Fibroblast of mammary gland (primary cell): ENCODE measurements around the gene ACE.
"Not testable (repeated sequence)": the region's sequence is repeated elsewhere in the genome, so short reads cannot be mapped to it uniquely, and the experiment has no call there.

ENCODE experiments used
- DNase-seq: peaks from one replicate; pipeline ENCODE4 v3.0.0-alpha.2; 2010; ENCODE audit warnings: low read depth
- H3K4me3 ChIP-seq: 2 replicates; pipeline ENCODE4 v1.5.1; 2011; ENCODE audit warnings: low read depth, mild to moderate bottlenecking, low read length, moderate library complexity; ENCODE audit not compliant: control insufficient read depth
- CTCF ChIP-seq: conservative IDR thresholded peaks from 2 replicates; pipeline ENCODE4 v1.5.1; 2011; ENCODE audit warnings: low read depth, low read length, inconsistent platforms; ENCODE audit not compliant: control insufficient read depth, insufficient read depth

ACE gene

GRCh38 chr17:63447471-63448009, 29.3 kb upstream of the ACE start:
- H3K4me3 ChIP-seq: no peak overlapping the region
- DNase-seq: no peak
- no peak for TF ChIP-seq CTCF

- DNase-seq: no peak
- no peak for TF ChIP-seq CTCF
- no peak overlapping the region for H3K4me3 ChIP-seq
Observed at GRCh38 chr17:63448655-63449054, 28.2 kb upstream of the ACE start.

- DNase-seq: no peak
- no peak for TF ChIP-seq CTCF
- H3K4me3 ChIP-seq: no peak overlapping the region
Observed at GRCh38 chr17:63450551-63450950, 26.3 kb upstream of the ACE start.

GRCh38 chr17:63451150-63451549, 25.7 kb upstream of the ACE start:
- H3K4me3 ChIP-seq: no peak overlapping the region
- no peak for DNase-seq
- TF ChIP-seq CTCF: no peak

GRCh38 chr17:63452046-63452961, 24.6 kb upstream of the ACE start:
- TF ChIP-seq CTCF: no peak
- H3K4me3 ChIP-seq: no peak overlapping the region
- no peak for DNase-seq

- no peak for TF ChIP-seq CTCF
- DNase-seq: no peak
- H3K4me3 ChIP-seq: no peak overlapping the region
Observed at GRCh38 chr17:63452962-63453551, 23.8 kb upstream of the ACE start.

GRCh38 chr17:63454357-63454756, 22.5 kb upstream of the ACE start:
- DNase-seq, H3K4me3 ChIP-seq: not testable (repeated sequence)
